GM19238 (cell line): ENCODE data around the gene MINPP1.

Experiments
- DNase-seq: peaks from one replicate; pipeline ENCODE4 v3.0.0; 2011; ENCODE audit warnings: low spot score; ENCODE audit not compliant: insufficient read length

Gene MINPP1

GRCh38 chr10:87519582-87519981 is 14.9 kb downstream of the MINPP1 start:
- no peak for DNase-seq

DNA sequence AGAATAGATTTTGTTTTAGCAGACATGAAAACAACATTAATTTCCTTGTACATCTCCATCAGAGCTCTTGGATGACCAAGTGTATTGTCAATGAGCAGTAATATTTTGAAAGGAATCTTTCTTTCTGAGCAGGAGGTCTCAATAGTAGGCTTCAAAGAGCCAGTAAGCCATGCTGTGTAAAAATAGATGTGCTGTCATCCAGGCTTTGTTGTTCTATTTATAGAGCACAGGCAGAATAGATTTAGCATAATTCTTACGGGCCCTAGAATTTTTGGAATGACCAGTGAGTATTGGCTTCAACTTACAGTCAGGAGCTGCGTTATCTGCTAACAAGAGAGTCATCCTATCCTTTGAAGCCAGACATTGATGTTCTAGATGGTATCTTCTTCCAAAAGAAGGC is 19.0 kb downstream of the MINPP1 start:
- DNase-seq, result no peak

DNA sequence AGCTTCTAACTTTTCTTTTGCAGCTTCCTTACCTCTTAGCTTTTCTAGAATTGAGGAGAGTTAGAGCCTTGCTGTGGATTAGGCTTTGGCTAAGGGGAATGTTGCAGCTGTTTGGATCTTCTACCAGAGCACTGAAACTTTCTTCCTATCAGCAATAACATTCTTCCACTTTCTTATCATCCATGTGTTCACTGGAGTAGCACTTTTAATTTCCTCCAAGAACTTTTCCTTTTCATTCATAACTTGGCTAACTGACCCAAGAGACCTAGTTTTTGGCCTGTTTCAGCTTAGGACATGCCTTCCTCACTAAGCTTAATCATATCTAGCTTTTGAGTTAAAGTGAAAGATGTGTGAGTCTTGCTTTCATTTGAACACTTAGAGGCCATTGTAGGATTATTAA is 19.6 kb downstream of the MINPP1 start:
- no peak for DNase-seq

- no peak for DNase-seq
These were observed 27.4 kb downstream of the MINPP1 start for GRCh38 chr10:87531908-87532622.

GRCh38 chr10:87532696-87533095 is 28.0 kb downstream of the MINPP1 start:
- no peak for DNase-seq

DNA sequence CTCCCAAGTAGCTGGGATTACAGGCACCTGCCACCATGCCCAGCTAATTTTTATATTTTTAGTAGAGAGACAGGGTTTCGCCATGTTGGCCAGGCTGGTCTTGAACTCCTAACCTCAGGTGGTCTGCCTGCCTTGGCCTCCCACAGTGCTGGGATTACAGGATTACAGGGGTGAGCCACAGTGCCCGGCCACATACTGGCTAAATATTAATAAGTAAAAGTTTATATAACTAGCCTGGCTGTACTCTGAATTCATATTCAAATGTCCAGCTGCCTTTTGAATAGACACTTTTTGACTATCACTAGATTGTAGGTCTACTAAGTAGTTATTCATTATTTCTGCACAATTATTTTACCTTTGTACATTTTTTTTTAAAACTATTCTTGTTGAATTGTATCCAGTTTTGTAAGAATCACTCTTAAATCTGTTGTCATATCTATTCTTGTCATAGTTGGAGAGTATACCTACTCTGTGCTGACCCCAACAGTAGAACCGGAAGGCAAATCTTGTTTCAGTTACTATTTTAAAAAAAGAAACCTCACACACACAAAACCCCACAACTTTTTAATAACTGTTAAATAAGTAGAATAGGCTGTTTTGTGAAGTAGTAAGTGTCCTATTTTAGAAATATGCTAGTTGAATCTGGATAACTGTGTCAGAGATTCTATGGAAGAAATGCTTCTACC is 29.6 kb downstream of the MINPP1 start:
- no peak for DNase-seq

DNA sequence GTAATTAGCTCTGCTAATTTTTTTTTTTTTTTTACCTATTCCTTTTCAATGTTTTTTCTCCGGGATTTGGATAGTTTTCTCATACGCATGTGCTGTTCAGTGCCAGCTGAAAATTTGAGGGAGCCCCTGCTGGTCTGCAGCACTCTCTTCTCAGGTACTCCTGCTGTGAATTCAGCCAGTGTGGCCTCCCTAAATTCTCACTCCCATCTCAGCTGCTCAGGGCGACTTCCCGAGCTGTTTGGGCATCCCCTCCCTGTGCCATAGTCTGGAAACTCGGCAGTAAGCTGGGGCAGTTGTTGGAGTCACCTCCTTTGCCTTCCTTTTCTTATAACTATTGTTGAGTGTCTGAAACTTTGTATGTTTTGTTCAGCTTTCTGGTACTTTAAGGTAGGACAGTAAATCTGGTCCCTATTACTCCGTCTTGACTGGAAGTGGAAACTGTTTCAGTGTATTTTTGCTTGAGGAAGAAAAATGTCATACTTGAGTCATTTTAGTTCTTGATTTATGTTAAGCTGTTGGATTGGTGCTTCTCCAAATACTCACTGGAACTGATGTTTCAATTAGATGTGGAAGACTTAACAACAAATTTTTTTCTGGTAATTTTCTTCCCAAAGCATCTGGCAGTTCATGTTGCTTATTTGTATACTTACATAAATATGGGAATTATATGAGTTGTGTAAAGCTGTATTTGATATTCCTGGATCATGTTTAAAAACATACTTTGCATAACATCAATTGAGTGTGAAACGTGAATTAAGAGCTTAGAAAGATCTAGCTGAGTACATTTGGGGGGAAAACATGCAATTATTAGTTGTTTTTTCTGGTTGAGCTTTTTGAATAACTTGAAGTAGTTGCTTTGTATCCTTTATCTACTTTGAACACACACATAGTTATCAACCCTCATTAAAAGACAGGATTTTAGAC is 33.7 kb downstream of the MINPP1 start:
- no peak for DNase-seq

GRCh38 chr10:87541114-87541513 is 36.4 kb downstream of the MINPP1 start:
- DNase-seq, result no peak

DNA sequence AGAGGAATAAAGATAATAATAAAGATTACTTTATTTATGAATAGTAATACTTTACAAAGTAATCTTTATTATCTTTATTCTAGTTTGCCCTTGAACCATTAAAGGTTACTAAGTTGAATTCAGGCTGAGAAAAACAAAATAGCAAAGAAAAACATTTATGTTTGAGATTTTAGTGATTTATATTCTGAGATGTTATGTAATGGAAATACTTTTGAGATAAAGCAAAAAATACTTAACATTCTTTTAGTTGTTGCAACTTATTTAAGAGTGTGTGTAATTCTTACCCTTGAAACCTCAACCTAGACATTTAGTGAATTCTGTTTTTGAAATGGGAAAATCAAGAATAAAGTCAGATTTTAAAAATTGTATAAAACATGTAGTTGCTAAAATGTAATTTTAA is 40.0 kb downstream of the MINPP1 start:
- DNase-seq, result no peak

- DNase-seq, result no peak
These were observed 41.1 kb downstream of the MINPP1 start for GRCh38 chr10:87545783-87546182.

- DNase-seq, result no peak
These were observed 41.5 kb downstream of the MINPP1 start for GRCh38 chr10:87546210-87546609.

GRCh38 chr10:87546971-87547413 is 42.3 kb downstream of the MINPP1 start:
- DNase-seq, result no peak

- no peak for DNase-seq
These were observed 43.1 kb downstream of the MINPP1 start for GRCh38 chr10:87547734-87548311.

- DNase-seq, result no peak
These were observed 46.0 kb downstream of the MINPP1 start for GRCh38 chr10:87550741-87551140.

DNA sequence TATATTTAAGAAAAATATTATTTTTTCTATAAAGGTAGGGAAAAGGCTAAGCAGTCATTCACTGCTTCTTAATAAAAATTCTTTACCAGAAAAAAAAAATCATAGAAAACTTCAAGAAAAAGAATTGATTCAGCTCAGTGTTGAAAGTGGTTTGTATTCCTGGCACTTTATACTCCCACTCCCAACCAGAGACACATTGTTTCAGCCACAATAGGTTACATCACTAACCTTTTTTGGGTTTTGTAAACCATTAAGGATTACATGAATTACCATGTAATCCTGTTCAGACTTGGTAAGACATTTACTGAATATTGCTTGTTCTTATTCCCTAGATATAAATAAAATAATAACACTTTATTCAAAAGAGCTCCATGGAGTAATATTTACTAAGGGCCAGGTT is 46.6 kb downstream of the MINPP1 start:
- DNase-seq, result no peak

- DNase-seq, result no peak
These were observed 47.7 kb downstream of the MINPP1 start for GRCh38 chr10:87552248-87552929.

- no peak for DNase-seq
These were observed 52.7 kb downstream of the MINPP1 start for GRCh38 chr10:87557409-87557808.

DNA sequence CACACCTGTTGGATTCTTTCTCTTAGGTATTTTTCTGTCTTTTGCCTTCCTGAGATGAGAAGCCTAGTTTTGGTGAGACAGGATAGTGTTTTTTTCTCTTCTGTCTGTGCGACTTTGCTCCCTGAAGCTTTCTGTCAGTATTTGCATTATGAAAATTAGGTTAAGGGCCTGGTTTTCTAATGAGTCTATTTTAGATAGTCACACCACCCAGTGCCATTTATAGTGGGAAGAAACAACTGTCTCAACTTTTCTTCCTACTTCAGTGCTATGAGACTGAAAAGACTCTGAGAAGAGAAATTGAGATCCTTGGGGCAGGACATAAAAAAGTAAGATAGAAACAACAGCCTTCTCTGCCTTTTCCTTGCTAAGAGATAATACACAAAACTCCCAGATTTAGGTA is 53.6 kb downstream of the MINPP1 start:
- no peak for DNase-seq

DNA sequence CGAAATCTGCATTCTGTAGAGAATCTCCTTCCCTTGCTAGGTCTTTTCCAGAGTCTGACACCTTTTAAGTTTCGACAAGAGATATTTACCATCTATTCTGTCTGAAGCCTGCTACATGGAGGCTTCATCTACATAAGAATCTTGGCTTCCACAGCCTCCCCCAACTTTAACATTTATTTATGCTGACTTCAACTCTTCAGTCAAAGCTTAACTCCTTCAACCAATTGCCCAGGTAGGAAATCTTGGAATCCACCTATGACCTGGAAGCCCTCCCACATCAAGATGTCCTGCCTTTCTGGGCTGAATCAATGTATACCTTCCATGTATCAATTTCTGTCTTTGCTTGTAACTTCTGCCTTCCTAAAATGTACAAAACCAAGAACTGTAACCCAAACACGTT is 54.7 kb downstream of the MINPP1 start:
- DNase-seq, result no peak

DNA sequence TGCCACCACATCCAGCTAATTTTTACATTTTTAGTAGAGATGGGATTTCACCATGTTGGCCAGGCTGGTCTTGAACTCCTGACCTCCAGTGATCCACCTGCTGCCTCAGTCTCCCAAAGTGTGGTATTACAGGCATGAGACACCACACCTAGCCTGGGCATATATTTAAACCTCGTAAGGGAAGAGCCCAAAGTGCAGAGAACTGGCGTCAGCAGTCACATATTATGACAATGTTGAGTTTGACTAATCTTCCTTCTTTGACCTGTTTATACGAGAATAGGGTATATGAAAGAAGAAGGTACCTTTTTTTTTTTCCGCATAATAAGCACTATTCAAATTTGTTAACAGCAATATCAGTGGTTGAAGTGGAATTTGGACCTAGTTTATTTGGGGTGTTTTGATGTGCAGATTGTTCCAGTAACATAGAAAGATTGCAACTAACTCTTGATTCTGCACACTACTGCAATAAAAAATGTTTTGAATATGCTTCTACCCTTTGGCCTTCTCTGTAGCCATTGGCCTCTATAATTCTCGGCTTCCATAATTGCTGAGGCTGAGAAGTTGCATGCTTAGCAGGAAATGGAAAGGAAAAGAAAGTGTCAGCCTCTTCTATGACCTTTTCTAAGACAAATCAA is 55.9 kb downstream of the MINPP1 start:
- no peak for DNase-seq

GRCh38 chr10:87562750-87563149 is 58.1 kb downstream of the MINPP1 start:
- DNase-seq, result no peak
